Kidney epithelial cell (primary cell): ENCODE results near the gene PIK3CD. TPM values are rescaled to one million over a fixed set of nuclear protein-coding genes. Genes with fewer than 3 reads are reported as not detected.

Experiments used
- DNase-seq: peaks from one replicate; pipeline ENCODE4 v3.0.0-alpha.2; 2010; ENCODE audit warnings: low read depth
- H3K27me3 ChIP-seq: 2 replicates; pipeline ENCODE4 v1.6.0; 2011; ENCODE audit warnings: low read length; ENCODE audit not compliant: control insufficient read depth, insufficient read depth
- H3K36me3 ChIP-seq: 2 replicates; pipeline ENCODE4 v1.5.1; 2011; ENCODE audit warnings: low read length; ENCODE audit not compliant: control insufficient read depth, insufficient read depth
- H3K4me3 ChIP-seq: 2 replicates; pipeline ENCODE4 v1.5.1; 2011; ENCODE audit warnings: low read depth, mild to moderate bottlenecking, control low read depth, low read length
- CTCF ChIP-seq: IDR thresholded peaks from 2 replicates; pipeline ENCODE4 v1.5.1; 2011; ENCODE audit warnings: mild to moderate bottlenecking, moderate library complexity, low read length, control low read depth, inconsistent platforms; ENCODE audit not compliant: insufficient read depth, poor library complexity, severe bottlenecking
- total RNA-seq: library from RNA; depleted of rRNA; stranded (reverse); fragments of >200 nt; gene quantifications from 2 replicates; pipeline ENCODE4 v1.2.3, GENCODE V29; 2015

Gene PIK3CD
- total RNA-seq, 1 donor from 2014 or later, result 40.7 TPM

GRCh38 chr1:9701665-9702064 lies 50.1 kb downstream of the PIK3CD start:
- no peak for DNase-seq
- Histone ChIP-seq H3K36me3 (no peaks in the 10 kb centered on the region), H3K4me3 (no peak overlapping the region), H3K27me3 (no peaks in the 10 kb centered on the region)
- no peak for TF ChIP-seq CTCF

- no peaks in the 10 kb centered on the region for H3K27me3 ChIP-seq
- no peak for TF ChIP-seq CTCF
These were observed 51.6 kb downstream of the PIK3CD start for GRCh38 chr1:9703165-9703509.

GRCh38 chr1:9703681-9704080 lies 52.1 kb downstream of the PIK3CD start:
- H3K4me3 ChIP-seq, result no peak overlapping the region

More at GRCh38 chr1:9703165-9703509, 51.6 kb downstream of the PIK3CD start:
- Histone ChIP-seq H3K4me3 (no peak overlapping the region), H3K36me3 (no peaks in the 10 kb centered on the region)
- DNase-seq, result no peak

GRCh38 chr1:9705337-9706093 lies 54.0 kb downstream of the PIK3CD start:
- H3K4me3 ChIP-seq, result no peak overlapping the region
- H3K36me3 ChIP-seq, result no peaks in the 10 kb centered on the region
- DNase-seq, result no peak
- H3K27me3 ChIP-seq, result no peaks in the 10 kb centered on the region
- TF ChIP-seq CTCF, result no peak

More at GRCh38 chr1:9703681-9704080, 52.1 kb downstream of the PIK3CD start:
- no peak for TF ChIP-seq CTCF
- DNase-seq, result no peak
- H3K36me3 ChIP-seq, result no peaks in the 10 kb centered on the region
- no peaks in the 10 kb centered on the region for H3K27me3 ChIP-seq

- no peak for TF ChIP-seq CTCF
These were observed 54.6 kb downstream of the PIK3CD start for GRCh38 chr1:9706178-9706577.

GRCh38 chr1:9710037-9710436 lies 58.5 kb downstream of the PIK3CD start:
- H3K27me3 ChIP-seq, result no peaks in the 10 kb centered on the region
- TF ChIP-seq CTCF, result no peak
- no peak overlapping the region for H3K4me3 ChIP-seq
- DNase-seq, result no peak
- no peaks in the 10 kb centered on the region for H3K36me3 ChIP-seq

More at GRCh38 chr1:9706178-9706577, 54.6 kb downstream of the PIK3CD start:
- no peaks in the 10 kb centered on the region for H3K27me3 ChIP-seq
- no peaks in the 10 kb centered on the region for H3K36me3 ChIP-seq
- DNase-seq, result no peak
- H3K4me3 ChIP-seq, result no peak overlapping the region
